ENCODE measurements around the gene FGGY.

FGGY gene

GRCh38 chr1:59360729-59361128 is 63.8 kb downstream of the FGGY start:
- H3K4me3 ChIP-seq (replicated peaks; ENCODE audit: low read depth, low read length): no peak overlapping the region
- DNase-seq (ENCODE audit: extremely low read depth, low read depth): no peak
- no peak for TF ChIP-seq CTCF (IDR thresholded peaks at IDR 0.05; ENCODE audit: low read depth, low read length, missing control alignments)

DNA sequence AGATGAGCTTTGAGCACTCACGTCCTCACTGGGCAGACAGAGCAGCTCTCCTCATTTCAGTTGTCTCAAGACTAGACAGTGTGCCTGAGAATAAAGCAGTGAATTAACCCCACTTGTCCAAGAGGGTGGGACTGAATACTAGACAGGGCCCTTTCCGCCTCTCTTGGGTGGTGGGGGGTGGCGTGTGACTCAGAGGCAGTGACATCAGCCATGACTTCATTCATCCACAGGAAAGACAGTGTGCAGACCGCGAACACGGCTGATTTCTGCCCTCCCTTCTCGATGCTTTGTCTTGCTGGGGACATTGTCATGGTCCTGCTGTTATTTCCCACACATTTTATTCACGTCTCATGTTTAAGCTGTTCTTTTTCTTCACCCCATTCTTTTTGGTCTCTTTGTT is 64.9 kb downstream of the FGGY start:
- H3K4me3 ChIP-seq (replicated peaks; ENCODE audit: low read depth, low read length): no peak overlapping the region
- no peak for TF ChIP-seq CTCF (IDR thresholded peaks at IDR 0.05; ENCODE audit: low read depth, low read length, missing control alignments)
- DNase-seq (ENCODE audit: extremely low read depth, low read depth): no peak

- H3K4me3 ChIP-seq (replicated peaks; ENCODE audit: low read depth, low read length): no peak overlapping the region
- no peak for DNase-seq (ENCODE audit: extremely low read depth, low read depth)
- TF ChIP-seq CTCF (IDR thresholded peaks at IDR 0.05; ENCODE audit: low read depth, low read length, missing control alignments): no peak
Observed at GRCh38 chr1:59364037-59364436, 67.1 kb downstream of the FGGY start.

- TF ChIP-seq CTCF (IDR thresholded peaks at IDR 0.05; ENCODE audit: low read depth, low read length, missing control alignments): no peak
- DNase-seq (ENCODE audit: extremely low read depth, low read depth): no peak
- no peak overlapping the region for H3K4me3 ChIP-seq (replicated peaks; ENCODE audit: low read depth, low read length)
Observed at GRCh38 chr1:59366346-59366745, 69.5 kb downstream of the FGGY start.

GRCh38 chr1:59367301-59368007 is 70.6 kb downstream of the FGGY start:
- H3K4me3 ChIP-seq (replicated peaks; ENCODE audit: low read depth, low read length): no peak overlapping the region
- no peak for DNase-seq (ENCODE audit: extremely low read depth, low read depth)
- no peak for TF ChIP-seq CTCF (IDR thresholded peaks at IDR 0.05; ENCODE audit: low read depth, low read length, missing control alignments)

GRCh38 chr1:59368008-59368670 is 71.2 kb downstream of the FGGY start:
- DNase-seq (ENCODE audit: extremely low read depth, low read depth): no peak
- no peak for TF ChIP-seq CTCF (IDR thresholded peaks at IDR 0.05; ENCODE audit: low read depth, low read length, missing control alignments)
- H3K4me3 ChIP-seq (replicated peaks; ENCODE audit: low read depth, low read length): no peak overlapping the region
